ENCODE results near the gene TRIM40. TPM values are rescaled to one million over a fixed set of nuclear protein-coding genes. Genes with fewer than 3 reads are reported as not detected.

Gene TRIM40
- total RNA-seq, 4 donors from 2014 or later = not detected

DNA sequence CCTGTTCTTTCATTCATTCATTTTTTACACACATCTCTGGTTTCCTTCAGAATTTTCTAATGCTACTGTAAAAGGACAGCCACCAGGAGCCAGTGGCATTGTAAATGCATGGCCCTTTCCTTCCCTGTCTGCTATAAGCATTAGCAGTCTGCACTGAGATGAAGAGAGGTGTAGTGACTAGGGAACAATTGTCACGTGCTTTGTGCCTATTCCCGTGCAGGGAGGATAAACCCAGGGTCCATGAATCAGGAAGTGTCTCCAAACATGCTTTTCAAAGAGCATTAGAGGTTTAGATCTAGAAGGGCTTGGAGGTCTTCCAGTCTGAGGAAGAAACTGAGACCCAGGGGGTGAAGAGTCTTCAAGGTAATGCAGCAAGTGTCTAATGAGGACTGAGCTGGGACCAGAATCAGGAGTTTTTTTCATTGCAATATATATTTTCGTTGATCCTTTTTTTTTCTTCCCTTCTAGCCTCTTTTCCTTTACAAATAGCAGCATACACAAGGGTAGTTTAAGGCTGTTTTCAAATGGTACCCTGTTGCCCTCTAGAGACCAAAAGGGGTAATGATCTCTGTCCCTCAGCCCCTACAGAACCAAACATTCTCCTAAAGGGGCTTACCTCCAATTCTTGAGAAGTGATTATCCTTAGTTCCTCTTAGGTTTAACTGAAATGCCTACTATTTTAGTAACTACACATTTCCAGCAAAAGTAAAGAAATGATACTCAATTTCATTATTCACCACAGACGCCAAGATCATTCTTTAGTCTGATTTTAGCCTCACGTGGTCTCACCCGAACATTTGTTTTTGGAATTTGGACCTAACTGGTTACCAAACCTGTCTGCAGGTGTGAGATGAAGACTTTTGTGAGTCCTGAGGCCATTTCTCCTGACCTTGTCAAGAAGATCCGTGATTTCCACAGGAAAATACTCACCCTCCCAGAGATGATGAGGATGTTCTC is 34.0 kb downstream of the TRIM40 start:
- intact Hi-C loops (cut with DNase I) = no loop called here
- H3K36me3 ChIP-seq = no peaks in the 10 kb centered on the region
- no peak for DNase-seq
- WGBS, 2 donors = 27 to 29% methylated on average over 7 of the region's 7 CpGs
- no peak overlapping the region for H3K27ac ChIP-seq
- TF ChIP-seq POLR2A (IDR thresholded peaks at IDR 0.05) = no peak
- TF ChIP-seq, protein P1, sequence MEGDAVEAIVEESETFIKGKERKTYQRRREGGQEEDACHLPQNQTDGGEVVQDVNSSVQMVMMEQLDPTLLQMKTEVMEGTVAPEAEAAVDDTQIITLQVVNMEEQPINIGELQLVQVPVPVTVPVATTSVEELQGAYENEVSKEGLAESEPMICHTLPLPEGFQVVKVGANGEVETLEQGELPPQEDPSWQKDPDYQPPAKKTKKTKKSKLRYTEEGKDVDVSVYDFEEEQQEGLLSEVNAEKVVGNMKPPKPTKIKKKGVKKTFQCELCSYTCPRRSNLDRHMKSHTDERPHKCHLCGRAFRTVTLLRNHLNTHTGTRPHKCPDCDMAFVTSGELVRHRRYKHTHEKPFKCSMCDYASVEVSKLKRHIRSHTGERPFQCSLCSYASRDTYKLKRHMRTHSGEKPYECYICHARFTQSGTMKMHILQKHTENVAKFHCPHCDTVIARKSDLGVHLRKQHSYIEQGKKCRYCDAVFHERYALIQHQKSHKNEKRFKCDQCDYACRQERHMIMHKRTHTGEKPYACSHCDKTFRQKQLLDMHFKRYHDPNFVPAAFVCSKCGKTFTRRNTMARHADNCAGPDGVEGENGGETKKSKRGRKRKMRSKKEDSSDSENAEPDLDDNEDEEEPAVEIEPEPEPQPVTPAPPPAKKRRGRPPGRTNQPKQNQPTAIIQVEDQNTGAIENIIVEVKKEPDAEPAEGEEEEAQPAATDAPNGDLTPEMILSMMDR (IDR thresholded peaks at IDR 0.05) = peak; percentile 29 to 81 (median 68)
- H3K9me3 ChIP-seq = no peaks in the 10 kb centered on the region
- H3K4me1 ChIP-seq = peaks cover 8% of the 10 kb centered on the region in 2 donors
- H3K27me3 ChIP-seq = peaks cover 4% of the 10 kb centered on the region
- no peak overlapping the region for H3K4me3 ChIP-seq (replicated peaks in 1 of 3)

DNA sequence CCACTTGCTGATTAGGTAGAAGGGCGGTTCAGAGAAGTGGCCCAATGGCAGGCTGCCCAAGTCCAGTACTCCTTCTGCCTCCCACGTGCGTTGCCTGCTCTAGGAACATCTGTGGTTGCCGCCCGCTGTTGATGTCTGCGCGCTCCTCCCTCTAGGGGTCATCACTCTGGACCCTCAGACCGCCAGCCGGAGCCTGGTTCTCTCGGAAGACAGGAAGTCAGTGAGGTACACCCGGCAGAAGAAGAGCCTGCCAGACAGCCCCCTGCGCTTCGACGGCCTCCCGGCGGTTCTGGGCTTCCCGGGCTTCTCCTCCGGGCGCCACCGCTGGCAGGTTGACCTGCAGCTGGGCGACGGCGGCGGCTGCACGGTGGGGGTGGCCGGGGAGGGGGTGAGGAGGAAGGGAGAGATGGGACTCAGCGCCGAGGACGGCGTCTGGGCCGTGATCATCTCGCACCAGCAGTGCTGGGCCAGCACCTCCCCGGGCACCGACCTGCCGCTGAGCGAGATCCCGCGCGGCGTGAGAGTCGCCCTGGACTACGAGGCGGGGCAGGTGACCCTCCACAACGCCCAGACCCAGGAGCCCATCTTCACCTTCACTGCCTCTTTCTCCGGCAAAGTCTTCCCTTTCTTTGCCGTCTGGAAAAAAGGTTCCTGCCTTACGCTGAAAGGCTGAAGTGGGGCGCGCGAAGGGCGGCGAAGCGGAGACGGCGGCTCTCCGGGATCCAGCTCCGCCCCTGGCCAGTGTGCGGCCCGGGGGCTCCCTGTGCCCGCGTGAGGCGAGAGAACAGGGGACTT is 35.9 kb downstream of the TRIM40 start:
- 0 to 3% methylated on average over 6 to 26 of the region's 62 CpGs for WGBS, 2 donors
- peak; percentile 61 to 74 for DNase-seq
- peaks cover 4% of the 10 kb centered on the region for H3K27me3 ChIP-seq
- peaks cover 8% of the 10 kb centered on the region in 2 donors for H3K4me1 ChIP-seq
- H3K9me3 ChIP-seq = no peaks in the 10 kb centered on the region
- no peak overlapping the region for H3K27ac ChIP-seq
- intact Hi-C loops (cut with DNase I) = no loop called here
- TF ChIP-seq, protein P1 (IDR thresholded peaks at IDR 0.05) = no peak
- TF ChIP-seq POLR2A (IDR thresholded peaks at IDR 0.05) = no peak
- H3K36me3 ChIP-seq = no peaks in the 10 kb centered on the region
- no peak overlapping the region for H3K4me3 ChIP-seq (replicated peaks in 1 of 3)

DNA sequence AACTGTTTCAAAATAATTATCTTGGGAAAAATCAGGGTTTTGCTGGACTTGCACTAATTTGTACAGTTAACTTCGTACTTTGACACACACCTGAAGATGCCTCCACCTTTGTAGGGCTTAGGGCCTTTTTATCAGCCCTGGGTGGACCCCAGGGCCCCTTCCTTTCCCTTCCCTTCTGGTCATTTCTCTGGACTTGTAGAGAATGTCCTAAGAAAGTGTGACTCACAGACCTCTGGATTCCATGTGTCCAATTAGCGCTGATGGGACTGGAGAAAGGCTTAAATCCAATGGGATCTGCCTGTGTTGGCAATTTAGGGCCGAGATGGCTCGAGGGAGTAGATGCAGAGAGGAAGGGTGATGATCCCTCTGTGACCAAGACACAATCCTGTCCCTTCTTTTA is 36.7 kb downstream of the TRIM40 start:
- peaks cover 4% of the 10 kb centered on the region for H3K27me3 ChIP-seq
- no peak overlapping the region for H3K4me3 ChIP-seq (replicated peaks in 1 of 3)
- TF ChIP-seq POLR2A (IDR thresholded peaks at IDR 0.05) = no peak
- TF ChIP-seq, protein P1 (IDR thresholded peaks at IDR 0.05) = no peak
- no peak overlapping the region for H3K27ac ChIP-seq
- WGBS, 2 donors = 91% methylated on average over 4 of the region's 4 CpGs
- peaks cover 8% of the 10 kb centered on the region in 2 donors for H3K4me1 ChIP-seq
- no peaks in the 10 kb centered on the region for H3K9me3 ChIP-seq
- DNase-seq = no peak
- intact Hi-C loops (cut with DNase I) = no loop called here
- H3K36me3 ChIP-seq = no peaks in the 10 kb centered on the region

DNA sequence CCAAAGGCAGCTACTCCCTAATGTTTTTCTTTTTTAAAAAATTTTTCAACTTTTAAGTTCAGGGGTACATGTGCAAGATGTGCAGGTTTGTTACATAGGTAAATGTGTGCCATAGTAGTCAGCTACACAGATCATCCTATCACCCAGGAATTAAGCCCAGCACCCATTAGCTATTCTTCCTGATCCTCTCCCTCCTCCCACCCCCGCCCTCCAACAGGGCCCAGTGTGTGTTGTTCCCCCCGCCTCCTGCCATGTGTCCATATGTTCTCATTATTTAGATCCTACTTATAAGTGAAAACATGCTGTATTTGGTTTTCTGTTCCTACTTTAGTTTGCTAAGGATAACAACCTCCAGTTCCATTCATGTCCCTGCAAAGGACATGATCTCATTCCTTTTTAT is 39.8 kb downstream of the TRIM40 start:
- Histone ChIP-seq H3K27me3 (peaks cover 4% of the 10 kb centered on the region), H3K27ac (no peak overlapping the region), H3K4me1 (peaks cover 8% of the 10 kb centered on the region in 2 donors), H3K9me3 (no peaks in the 10 kb centered on the region), H3K4me3 (replicated peaks in 1 of 3) (no peak overlapping the region), H3K36me3 (no peaks in the 10 kb centered on the region)
- TF ChIP-seq POLR2A (IDR thresholded peaks at IDR 0.05) = no peak
- TF ChIP-seq, protein P1 (IDR thresholded peaks at IDR 0.05) = no peak
- no peak for DNase-seq
- intact Hi-C loops (cut with DNase I) = no loop called here
- WGBS, 2 donors = 80 to 85% methylated on average over 2 of the region's 2 CpGs

All from thyroid gland (tissue), 4 donors.